KOPT-K1 (cell line): ENCODE measurements around the gene PSMC3.
"Not testable (repeated sequence)": the region's sequence is repeated elsewhere in the genome, so short reads cannot be mapped to it uniquely, and the experiment has no call there.

Source experiments
- H3K27ac ChIP-seq: fragments of 200-600 bp; sonication (generic); 2 replicates; pipeline ENCODE4 v1.5.1; 2016; ENCODE audit warnings: antibody characterized with exemption, mild to moderate bottlenecking, low read depth, low read length; ENCODE audit not compliant: poor library complexity, severe bottlenecking
- H3K36me3 ChIP-seq: fragments of 200-600 bp; sonication (generic); 2 replicates; pipeline ENCODE4 v1.5.1; 2017; ENCODE audit warnings: antibody characterized with exemption, mild to moderate bottlenecking, low read length, moderate library complexity; ENCODE audit not compliant: insufficient read depth
- H3K9me3 ChIP-seq: fragments of 200-600 bp; sonication (generic); 2 replicates; pipeline ENCODE4 v1.5.1; 2017; ENCODE audit warnings: antibody characterized with exemption, low read length, mild to moderate bottlenecking; ENCODE audit not compliant: insufficient read depth, poor library complexity, severe bottlenecking

The PSMC3 gene

GRCh38 chr11:47426062-47426956, at the start of gene PSMC3:
Gene PSMC3 (minus strand): TSS chr11:47426439. CDS start chr11:47426279, 160 bp downstream.
- H3K36me3 ChIP-seq, result peaks cover 38% of the 10 kb centered on the region
- H3K27ac ChIP-seq, result peak within 1 kb of the TSS; percentile 95
- no peaks in the 10 kb centered on the region for H3K9me3 ChIP-seq

GRCh38 chr11:47470671-47471070, 44.4 kb upstream of the PSMC3 start:
- Histone ChIP-seq H3K27ac (no peak overlapping the region), H3K36me3 (peaks cover 100% of the 10 kb centered on the region), H3K9me3 (no peaks in the 10 kb centered on the region)

GRCh38 chr11:47469361-47470179, 43.3 kb upstream of the PSMC3 start:
- Histone ChIP-seq H3K36me3 (peaks cover 100% of the 10 kb centered on the region), H3K27ac (no peak overlapping the region), H3K9me3 (no peaks in the 10 kb centered on the region)

GRCh38 chr11:47468598-47469214, 42.5 kb upstream of the PSMC3 start:
- H3K27ac ChIP-seq, result no peak overlapping the region

GRCh38 chr11:47467357-47467756, 41.1 kb upstream of the PSMC3 start:
- H3K27ac ChIP-seq, result no peak overlapping the region
- peaks cover 95% of the 10 kb centered on the region for H3K36me3 ChIP-seq
- H3K9me3 ChIP-seq, result no peaks in the 10 kb centered on the region

More at GRCh38 chr11:47468598-47469214, 42.5 kb upstream of the PSMC3 start:
- Histone ChIP-seq H3K9me3 (no peaks in the 10 kb centered on the region), H3K36me3 (peaks cover 100% of the 10 kb centered on the region)

GRCh38 chr11:47466701-47467250, 40.5 kb upstream of the PSMC3 start:
- no peak overlapping the region for H3K27ac ChIP-seq
- H3K9me3 ChIP-seq, result no peaks in the 10 kb centered on the region
- H3K36me3 ChIP-seq, result peaks cover 95% of the 10 kb centered on the region

GRCh38 chr11:47466201-47466600, 40.0 kb upstream of the PSMC3 start:
- H3K9me3 ChIP-seq, result no peaks in the 10 kb centered on the region
- peaks cover 95% of the 10 kb centered on the region for H3K36me3 ChIP-seq

GRCh38 chr11:47464483-47464882, 38.2 kb upstream of the PSMC3 start:
- H3K36me3 ChIP-seq, result peaks cover 95% of the 10 kb centered on the region
- no peak overlapping the region for H3K27ac ChIP-seq

More at GRCh38 chr11:47466201-47466600, 40.0 kb upstream of the PSMC3 start:
- H3K27ac ChIP-seq, result no peak overlapping the region

GRCh38 chr11:47461876-47462275, 35.6 kb upstream of the PSMC3 start:
- Histone ChIP-seq H3K27ac (no peak overlapping the region), H3K36me3 (peaks cover 81% of the 10 kb centered on the region), H3K9me3 (no peaks in the 10 kb centered on the region)

More at GRCh38 chr11:47464483-47464882, 38.2 kb upstream of the PSMC3 start:
- H3K9me3 ChIP-seq, result no peaks in the 10 kb centered on the region

GRCh38 chr11:47460571-47461235, 34.5 kb upstream of the PSMC3 start:
- no peak overlapping the region for H3K27ac ChIP-seq
- H3K9me3 ChIP-seq, result no peaks in the 10 kb centered on the region
- H3K36me3 ChIP-seq, result peaks cover 69% of the 10 kb centered on the region

- not testable (repeated sequence) for H3K27ac ChIP-seq, H3K9me3 ChIP-seq, H3K36me3 ChIP-seq
Observed at GRCh38 chr11:47454258-47454671, 28.0 kb upstream of the PSMC3 start.

GRCh38 chr11:47453365-47453764, 27.1 kb upstream of the PSMC3 start:
- Histone ChIP-seq H3K9me3 (no peaks in the 10 kb centered on the region), H3K27ac (no peak overlapping the region), H3K36me3 (0 out of 2 replicates have a peak, but pooled peaks cover under 1% of the 10 kb centered on the region)

- no peak overlapping the region for H3K27ac ChIP-seq
- no peaks in the 10 kb centered on the region for H3K9me3 ChIP-seq
- H3K36me3 ChIP-seq, result no peaks in the 10 kb centered on the region
Observed at GRCh38 chr11:47451990-47452389, 25.8 kb upstream of the PSMC3 start.

- no peak overlapping the region for H3K27ac ChIP-seq
- H3K9me3 ChIP-seq, result no peaks in the 10 kb centered on the region
- no peaks in the 10 kb centered on the region for H3K36me3 ChIP-seq
Observed at GRCh38 chr11:47451436-47451835, 25.2 kb upstream of the PSMC3 start.
